HK-2 (cell line): ENCODE results near the gene GOLGA6L10.
"Not testable (repeated sequence)": the region's sequence is repeated elsewhere in the genome, so short reads cannot be mapped to it uniquely, and the experiment has no call there.

Experiments
- DNase-seq: peaks from one replicate; pipeline ENCODE4 v3.0.0-alpha.2; 2018; ENCODE audit not compliant: unreplicated experiment

Gene GOLGA6L10

GRCh38 chr15:82318281-82318680 lies 31.0 kb downstream of the GOLGA6L10 start:
- DNase-seq = not testable (repeated sequence)

DNA sequence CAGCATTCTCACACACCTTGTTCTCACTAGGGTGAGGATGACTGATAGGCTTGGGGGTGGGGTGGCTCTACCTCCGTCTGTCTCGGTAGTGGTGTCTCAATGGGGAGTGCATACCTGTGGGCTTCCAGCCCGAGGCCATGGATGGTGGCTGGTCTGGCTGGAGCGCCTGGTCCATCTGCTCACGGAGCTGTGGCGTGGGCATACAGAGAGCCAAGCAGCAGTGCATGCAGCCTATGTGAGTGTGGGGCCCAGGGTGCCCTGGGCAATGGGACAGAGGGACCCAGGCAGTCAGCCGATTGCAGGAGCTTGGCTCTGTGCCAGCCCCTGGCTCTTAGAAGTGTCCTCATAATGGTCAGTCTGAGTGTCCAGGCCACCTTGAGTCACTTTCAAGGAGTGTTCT lies 31.8 kb downstream of the GOLGA6L10 start:
- not testable (repeated sequence) for DNase-seq

DNA sequence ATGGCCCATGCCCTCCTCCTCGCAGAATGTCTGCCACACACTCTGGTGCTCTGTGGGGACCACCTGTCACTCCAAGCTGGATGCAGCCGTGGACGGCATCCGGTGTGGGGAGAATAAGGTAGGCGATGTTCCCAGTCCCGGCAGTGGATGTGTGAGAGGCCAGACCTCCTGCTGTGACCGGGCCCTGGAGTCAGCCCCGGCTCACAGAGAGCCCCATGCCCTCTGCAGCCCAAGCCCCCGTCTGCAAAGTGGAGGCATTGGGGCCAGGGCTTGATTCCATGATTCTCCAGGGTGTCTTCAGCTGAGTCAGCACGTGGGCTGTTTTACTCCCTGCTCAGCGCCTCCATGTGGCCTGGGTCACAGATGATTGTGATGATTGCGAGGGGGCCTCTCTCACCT lies 32.2 kb downstream of the GOLGA6L10 start:
- DNase-seq = no peak

DNA sequence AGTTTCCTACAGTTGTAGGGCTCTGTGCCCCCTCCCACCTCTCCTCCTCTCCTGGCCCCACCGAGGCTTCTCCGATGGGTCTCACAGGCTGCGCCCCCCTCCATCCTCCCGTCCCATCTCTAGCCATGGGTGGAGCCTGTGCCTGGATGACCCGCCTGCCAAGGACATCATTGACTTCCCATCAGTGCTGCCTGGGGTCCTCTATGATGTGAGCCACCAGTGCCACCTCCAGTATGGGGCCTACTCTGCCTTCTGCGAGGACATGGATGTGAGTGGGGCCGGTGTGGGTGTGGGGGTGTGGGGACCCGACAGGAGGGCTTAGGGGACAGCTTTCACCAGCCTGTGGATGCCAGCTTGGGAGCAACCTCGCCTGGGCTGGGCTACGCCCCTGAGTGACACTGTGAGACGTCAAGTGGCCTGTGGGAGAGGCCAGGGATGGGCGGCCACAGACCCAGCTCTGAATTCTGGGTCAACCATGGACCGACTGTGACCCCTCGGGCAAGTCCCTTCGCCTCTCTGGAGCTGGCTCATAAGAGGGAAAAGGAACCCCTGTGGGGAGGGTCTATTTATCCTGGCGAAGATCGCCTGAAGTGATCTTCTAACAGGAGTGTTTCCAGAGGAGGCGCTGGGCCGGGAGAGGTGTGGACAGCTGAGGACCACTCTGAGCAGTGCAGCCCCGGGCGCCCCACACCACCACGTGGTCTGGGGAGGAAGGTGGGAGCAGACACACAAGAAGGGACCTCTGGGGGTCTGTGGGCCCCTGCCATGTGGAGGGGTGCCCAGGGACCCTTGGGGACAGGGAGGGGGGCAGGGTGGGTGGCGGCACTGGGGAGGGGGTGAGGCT lies 32.8 kb downstream of the GOLGA6L10 start:
- not testable (repeated sequence) for DNase-seq

GRCh38 chr15:82315519-82316246 lies 33.6 kb downstream of the GOLGA6L10 start:
- no peak for DNase-seq

- DNase-seq = no peak
Observed at GRCh38 chr15:82314769-82315518, 34.3 kb downstream of the GOLGA6L10 start.

GRCh38 chr15:82313951-82314768 lies 35.1 kb downstream of the GOLGA6L10 start:
- DNase-seq = not testable (repeated sequence)

- no peak for DNase-seq
Observed at GRCh38 chr15:82313446-82313845, 35.8 kb downstream of the GOLGA6L10 start.

- no peak for DNase-seq
Observed at GRCh38 chr15:82312586-82313349, 36.5 kb downstream of the GOLGA6L10 start.

DNA sequence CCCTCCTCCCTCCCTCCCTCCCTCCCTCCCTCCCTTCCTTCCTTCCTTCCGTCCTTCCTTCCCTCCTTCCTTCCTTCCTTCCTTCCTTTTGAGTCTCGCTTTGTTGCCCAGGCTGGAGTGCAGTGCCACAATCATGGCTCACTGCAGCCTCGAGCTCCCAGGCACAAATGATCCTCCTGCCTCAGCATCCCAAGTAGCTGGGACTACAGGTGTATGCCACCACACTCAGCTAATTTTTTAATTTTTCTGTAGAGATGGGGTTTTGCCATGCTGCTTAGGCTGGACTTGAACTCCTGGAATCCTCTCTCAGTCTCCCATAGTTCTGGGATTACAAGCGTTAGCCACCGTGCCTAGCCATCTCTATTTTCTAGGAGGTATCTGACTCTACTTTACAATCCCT lies 38.0 kb downstream of the GOLGA6L10 start:
- not testable (repeated sequence) for DNase-seq

DNA sequence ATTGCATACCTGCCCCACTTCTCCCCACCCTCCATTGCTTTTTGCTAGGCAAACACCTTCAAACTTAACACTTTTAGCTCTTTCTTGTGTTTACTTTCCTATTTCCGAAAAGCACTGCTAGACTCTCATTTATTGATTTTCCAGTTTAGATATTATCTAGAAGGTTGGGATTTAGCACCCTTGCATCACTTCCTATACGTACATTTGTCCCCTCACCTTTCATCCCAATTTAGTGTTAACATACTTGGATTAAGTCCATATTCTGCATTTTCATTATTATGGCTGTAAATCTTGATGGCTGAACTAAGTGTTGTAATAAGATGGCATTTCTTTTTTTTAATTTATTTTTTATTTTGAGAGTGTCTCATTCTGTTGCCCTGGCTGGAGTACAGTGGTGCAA lies 39.5 kb downstream of the GOLGA6L10 start:
- no peak for DNase-seq

DNA sequence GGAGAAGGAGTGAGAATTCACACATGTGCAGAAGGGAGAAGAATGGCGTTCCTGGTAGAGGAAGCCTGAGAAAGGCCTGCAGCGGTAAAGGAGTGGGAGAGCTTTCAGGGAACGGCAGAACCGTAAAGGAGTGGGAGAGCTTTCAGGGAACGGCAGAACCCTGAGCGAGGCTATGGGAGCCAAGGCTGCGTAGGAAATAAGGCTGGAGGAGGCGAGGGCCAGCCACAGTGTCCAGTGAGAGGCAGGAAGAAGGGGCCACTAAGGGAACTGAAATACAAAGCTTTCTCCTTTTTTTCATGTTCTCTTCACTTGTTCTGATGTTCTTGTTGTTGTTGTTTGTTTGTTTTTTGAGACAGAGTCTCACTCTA lies 41.6 kb downstream of the GOLGA6L10 start:
- DNase-seq = no peak

DNA sequence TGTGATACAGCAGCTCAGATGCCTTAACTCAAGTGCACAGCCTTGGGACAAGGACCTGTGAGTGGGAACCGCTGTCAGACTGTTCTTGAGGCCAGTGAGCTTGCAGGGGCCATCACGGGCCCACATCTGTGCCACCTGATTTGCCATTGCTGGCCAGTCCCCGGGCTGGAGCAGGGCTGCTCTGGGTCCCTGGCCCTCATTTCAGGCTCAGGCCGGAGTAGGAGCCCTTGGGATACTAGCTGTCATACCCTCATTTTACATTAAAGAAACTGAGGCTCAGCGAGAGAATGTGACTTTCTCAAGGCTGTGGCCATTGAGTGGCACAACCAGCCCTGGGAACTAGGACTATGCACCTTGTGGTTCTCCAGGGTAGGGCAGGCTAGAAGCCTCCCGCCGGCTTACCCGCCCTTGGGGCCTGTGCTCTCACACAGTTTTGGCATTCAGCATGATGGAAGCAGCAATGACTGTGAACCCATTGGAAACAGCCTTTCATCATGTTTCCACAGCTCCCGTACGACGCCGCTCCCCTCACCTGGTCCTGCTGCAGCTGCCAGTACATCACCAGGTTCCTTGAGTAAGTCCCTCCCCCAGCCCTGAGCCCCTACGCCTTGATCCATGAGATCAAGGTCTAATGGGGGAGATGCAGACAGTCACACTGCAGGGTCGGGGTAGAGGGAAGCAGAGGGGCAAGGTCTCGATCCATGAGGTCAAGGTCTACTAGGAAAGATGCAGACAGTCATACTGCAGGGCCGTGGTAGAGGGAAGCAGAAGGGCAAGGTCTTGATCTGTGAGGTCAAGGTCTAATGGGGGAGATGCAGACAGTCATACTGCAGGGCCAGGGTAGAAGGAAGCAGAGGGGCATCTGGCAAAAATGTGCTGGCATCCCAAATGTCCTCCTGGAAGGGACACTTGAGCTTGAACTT lies 42.2 kb downstream of the GOLGA6L10 start:
- no peak for DNase-seq

- no peak for DNase-seq
Observed at GRCh38 chr15:82305621-82306048, 43.6 kb downstream of the GOLGA6L10 start.

DNA sequence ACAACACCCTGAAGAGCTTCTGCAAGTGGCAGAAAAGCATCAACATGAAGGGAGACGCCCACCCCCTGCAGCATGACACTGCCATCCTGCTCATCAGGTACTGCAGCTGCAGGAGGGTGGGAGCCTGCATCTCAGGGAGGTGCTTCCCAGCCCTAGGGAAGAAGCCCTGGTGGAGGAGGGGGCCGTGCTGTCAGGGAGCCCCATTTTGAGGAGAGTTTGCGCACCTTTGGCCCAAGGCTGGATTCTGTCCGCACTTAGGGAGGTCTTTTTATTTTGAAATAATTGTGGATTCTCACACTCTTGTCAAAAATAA lies 44.5 kb downstream of the GOLGA6L10 start:
- DNase-seq = no peak

- DNase-seq = no peak
Observed at GRCh38 chr15:82303956-82304777, 45.1 kb downstream of the GOLGA6L10 start.

DNA sequence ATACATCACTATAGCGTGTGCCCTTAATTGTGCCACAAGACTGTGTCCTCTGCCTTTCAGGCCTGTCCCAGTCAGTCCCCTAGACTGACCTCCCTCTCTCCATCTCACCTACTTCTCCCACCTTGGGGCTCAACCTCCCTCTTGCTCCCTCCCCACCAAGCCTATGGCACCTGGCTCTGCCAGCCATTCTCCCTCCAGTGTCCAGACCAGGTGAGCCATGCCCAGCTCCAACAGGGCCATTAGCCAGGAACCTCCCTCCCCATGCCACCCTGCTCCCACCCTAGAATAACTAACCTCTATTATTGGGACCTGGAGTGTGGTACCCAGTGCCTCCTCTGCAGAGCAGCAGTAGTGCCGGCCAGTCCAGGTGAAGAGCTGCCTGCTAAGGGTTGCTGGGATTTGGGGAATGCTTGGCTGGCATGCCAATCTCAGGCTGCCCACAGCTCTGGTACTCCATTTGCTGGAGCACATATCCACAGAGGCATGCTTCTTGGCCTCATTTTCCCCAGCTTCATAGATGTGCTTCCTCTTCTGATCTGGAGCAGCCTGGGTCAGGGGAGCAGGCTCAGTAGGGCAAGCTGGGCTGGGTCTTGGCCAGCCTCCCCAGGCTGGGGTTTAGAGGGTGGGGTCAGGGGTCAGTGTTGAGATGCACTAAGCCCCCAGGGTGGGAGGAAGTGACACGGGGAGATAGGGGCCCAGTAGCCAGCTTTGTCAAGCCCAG lies 47.8 kb downstream of the GOLGA6L10 start:
- no peak for DNase-seq

DNA sequence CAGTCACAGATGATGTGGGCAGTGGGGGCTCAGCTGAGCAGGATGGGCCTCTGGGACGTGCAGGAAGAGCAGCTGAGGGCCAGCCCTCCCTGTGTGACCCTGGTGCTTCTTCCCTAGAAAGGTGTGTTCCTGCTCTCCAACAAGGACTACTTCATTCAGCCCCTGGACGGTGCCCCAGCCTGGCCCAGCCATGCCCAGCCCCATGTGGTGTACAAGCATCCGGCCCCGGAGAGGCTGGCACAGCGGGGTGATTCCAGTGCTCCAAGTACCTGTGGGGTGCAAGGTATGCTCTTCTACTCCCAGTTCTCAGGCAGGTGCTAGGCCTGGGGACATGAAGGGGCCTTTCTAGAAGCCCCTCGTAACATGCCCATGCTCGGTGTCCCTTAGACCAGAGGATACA lies 48.4 kb downstream of the GOLGA6L10 start:
- DNase-seq = no peak
